Measurements from ENCODE around the gene C5. TPM values are rescaled to one million over a fixed set of nuclear protein-coding genes. Genes with fewer than 3 reads are reported as not detected.

C5 gene
- polyA plus RNA-seq, 4 donors, result 4.1 to 25.4 (median 7.5) TPM

DNA sequence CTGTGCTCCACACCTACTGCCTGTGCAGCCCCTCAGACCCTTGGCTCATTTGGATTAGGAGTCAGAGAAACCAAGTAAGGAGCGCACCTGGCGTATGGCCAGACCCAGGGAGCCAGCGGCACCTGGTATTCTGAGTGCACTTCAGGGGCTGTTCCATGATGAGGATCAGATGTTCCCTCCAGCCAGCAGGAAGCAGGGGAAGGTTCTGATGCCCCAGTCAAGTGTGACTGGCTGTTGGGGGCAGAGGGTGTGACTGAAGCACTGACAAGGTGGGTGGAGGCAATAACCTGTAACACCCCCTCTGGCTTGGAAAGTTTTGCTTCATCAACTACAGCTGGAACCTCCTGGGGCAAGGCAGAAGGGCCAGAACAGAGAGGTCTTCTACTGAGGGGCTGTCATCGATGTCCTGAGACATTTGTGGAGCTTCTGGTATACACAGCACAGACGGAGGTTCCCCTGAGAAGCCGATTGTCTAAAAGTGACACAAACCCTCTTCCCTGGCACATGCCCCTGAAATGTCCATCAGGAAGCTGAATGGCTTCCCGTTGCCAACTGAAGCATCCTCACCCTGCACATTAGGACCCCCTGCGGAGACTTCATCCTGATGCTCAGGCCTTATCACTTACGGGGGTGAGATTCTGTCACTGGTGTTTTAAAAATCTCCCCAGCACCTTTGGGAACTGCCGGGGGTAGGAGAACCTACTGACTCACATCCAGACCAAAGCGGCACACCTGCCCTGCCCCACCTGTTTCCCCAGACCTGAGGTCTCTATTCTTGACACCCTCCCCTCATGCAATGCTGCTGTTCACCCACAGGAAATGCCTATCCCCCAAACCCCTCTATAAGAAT, 144.5 kb downstream of the C5 start:
- FAIRE-seq (no peak), DNase-seq (no peak)
- WGBS, 3 donors, result 81 to 93% (median 84%) methylated on average over 11 of the region's 11 CpGs
- no peaks in the 10 kb centered on the region for H3K9me3 ChIP-seq (ENCODE audit: control insufficient read depth in 2 of 2, insufficient read depth in 1 of 2, low read depth in 1 of 2, low read length in 1 of 2)
- peaks cover 0 to 17% (median 0%) of the 10 kb centered on the region in 3 donors for H3K36me3 ChIP-seq (ENCODE audit: control insufficient read depth in 3 of 3, insufficient read depth in 2 of 3, low read depth in 1 of 3, low read length in 3 of 3)
- H3K27me3 ChIP-seq (ENCODE audit: control insufficient read depth in 3 of 3, insufficient read depth in 3 of 3, low read length in 3 of 3), result no peaks in the 10 kb centered on the region
- H3K27ac ChIP-seq (ENCODE audit: low read depth in 1 of 3, low read length in 2 of 3), result no peak overlapping the region
- H3K4me1 ChIP-seq (ENCODE audit: control insufficient read depth in 3 of 3, insufficient read depth in 2 of 3, low read depth in 1 of 3, low read length in 2 of 3), result no peaks in the 10 kb centered on the region
- H3K4me3 ChIP-seq (ENCODE audit: low read depth in 1 of 3, low read length in 3 of 3), result no peak overlapping the region

DNA sequence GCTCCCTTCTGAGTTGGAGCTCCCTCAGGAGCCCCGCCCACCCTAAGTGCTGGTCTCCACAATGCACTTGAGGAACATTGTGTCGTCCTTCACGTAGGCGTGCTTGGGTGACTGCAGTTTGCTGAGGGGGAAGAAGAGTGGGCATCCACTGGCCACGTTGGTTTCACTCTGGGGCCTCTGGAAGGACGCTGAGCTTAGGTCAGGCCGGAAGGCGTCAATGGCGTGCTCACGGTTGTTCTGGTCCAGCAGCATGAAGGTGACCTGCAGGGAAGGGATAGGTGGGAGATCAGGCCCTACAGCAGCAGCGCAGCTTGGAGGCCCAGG, 145.1 kb downstream of the C5 start:
- H3K27ac ChIP-seq (ENCODE audit: low read depth in 1 of 3, low read length in 2 of 3), result no peak overlapping the region
- WGBS, 3 donors, result 91 to 93% (median 92%) methylated on average over 11 of the region's 11 CpGs
- H3K4me3 ChIP-seq (ENCODE audit: low read depth in 1 of 3, low read length in 3 of 3), result no peak overlapping the region
- no peak for DNase-seq
- no peaks in the 10 kb centered on the region for H3K4me1 ChIP-seq (ENCODE audit: control insufficient read depth in 3 of 3, insufficient read depth in 2 of 3, low read depth in 1 of 3, low read length in 2 of 3)
- no peaks in the 10 kb centered on the region for H3K27me3 ChIP-seq (ENCODE audit: control insufficient read depth in 3 of 3, insufficient read depth in 3 of 3, low read length in 3 of 3)
- no peak for FAIRE-seq
- peaks cover 0 to 17% (median 0%) of the 10 kb centered on the region in 3 donors for H3K36me3 ChIP-seq (ENCODE audit: control insufficient read depth in 3 of 3, insufficient read depth in 2 of 3, low read depth in 1 of 3, low read length in 3 of 3)
- no peaks in the 10 kb centered on the region for H3K9me3 ChIP-seq (ENCODE audit: control insufficient read depth in 2 of 2, insufficient read depth in 1 of 2, low read depth in 1 of 2, low read length in 1 of 2)

DNA sequence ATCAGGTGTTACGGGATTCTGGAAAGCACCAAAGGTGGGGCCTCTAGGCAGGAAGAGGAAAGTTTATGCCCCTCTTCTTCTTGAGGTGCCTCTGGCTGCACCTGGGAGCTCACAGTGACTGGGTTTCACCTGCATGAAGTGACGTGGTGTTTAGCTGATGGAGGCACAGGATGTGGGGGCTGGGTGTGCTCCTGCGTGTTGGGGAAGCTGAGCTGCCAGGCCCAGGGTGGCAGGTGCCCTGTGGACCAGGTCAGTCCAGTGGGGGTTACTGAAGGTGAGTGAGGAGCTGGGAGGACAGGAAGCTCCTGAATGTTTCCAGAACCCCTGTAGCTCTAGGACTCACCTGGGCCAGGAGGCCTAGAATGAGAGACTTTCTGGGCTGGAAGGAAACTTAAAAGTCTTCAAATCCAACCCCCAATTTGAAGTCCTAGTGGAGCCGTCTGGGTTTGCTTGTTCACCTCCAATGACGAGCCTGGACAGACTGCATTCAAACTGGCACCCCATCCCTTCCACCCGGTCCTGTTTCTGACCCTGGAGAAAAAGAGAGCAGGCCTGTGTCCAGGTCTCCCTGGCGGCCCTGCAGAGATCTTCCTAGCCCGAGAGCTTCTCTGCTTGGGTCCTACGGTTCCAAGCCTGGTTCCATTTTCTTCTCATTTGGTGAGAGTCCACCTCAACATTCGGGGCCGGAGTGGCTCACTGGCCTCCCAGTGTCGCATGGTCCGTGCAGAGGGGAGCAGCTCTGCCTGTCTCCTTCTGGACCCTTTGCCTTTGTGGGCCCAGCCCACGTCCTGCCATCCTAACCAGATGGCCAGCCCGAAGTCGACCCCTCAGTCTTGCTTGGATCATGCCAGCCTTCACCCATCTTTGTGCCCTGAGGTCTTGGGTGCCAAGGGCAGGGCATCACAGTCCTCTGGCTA, 145.8 kb downstream of the C5 start:
- Histone ChIP-seq H3K4me3 (ENCODE audit: low read depth in 1 of 3, low read length in 3 of 3) (no peak overlapping the region), H3K27ac (ENCODE audit: low read depth in 1 of 3, low read length in 2 of 3) (peak overlapping the region in 1 of 3 donors; percentile 71), H3K36me3 (ENCODE audit: control insufficient read depth in 3 of 3, insufficient read depth in 2 of 3, low read depth in 1 of 3, low read length in 3 of 3) (peaks cover 0 to 11% (median 0%) of the 10 kb centered on the region in 3 donors), H3K4me1 (ENCODE audit: control insufficient read depth in 3 of 3, insufficient read depth in 2 of 3, low read depth in 1 of 3, low read length in 2 of 3) (no peaks in the 10 kb centered on the region), H3K27me3 (ENCODE audit: control insufficient read depth in 3 of 3, insufficient read depth in 3 of 3, low read length in 3 of 3) (no peaks in the 10 kb centered on the region), H3K9me3 (ENCODE audit: control insufficient read depth in 2 of 2, insufficient read depth in 1 of 2, low read depth in 1 of 2, low read length in 1 of 2) (no peaks in the 10 kb centered on the region)
- FAIRE-seq, result no peak
- 81 to 87% (median 85%) methylated on average over 16 of the region's 16 CpGs for WGBS, 3 donors
- no peak for DNase-seq

DNA sequence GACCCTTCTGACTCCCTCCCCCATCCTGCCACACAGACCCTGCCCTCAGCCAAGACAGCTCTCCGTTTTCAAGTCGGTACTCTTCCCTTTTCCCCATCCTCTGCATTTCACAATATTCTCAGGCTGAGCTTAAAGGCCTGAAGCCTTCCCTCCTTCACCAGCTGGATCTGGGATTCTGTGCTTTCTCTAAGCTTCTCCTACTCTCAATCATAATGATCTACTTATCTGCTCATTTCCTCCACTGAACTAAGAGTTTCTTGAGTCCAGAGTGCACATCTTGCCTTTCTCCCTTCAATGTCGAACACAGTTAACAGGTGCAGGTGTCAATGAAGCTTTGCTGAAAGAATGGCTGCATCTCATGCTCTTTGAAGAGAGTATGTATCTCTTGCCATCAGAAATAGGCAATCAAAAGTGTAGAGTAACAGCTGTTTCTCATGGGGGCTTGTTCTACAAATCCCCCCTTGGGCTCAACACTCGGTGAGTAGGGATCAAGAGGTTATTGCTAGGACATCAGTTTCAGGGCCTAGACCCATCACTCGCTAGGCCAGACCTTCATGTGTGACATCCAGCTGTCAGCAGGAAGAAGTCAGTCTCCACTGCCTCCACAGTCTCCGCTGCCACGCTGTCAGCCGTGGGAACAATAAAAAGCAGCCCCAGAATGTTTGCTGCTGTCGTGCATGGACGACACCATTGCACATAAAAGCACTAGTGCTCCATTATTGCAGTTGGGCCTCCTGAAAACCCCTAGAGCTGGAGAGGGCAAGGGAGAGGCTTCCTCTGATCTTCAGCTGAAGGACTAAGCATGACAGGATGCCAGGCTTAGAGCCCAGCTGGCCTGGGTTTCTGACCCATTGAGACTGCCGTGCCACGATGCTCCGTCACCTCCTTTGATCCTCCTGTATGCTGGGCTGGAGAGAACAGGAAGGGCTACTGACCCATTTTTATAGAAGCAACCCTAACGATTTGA, 147.2 kb downstream of the C5 start:
- Histone ChIP-seq H3K9me3 (ENCODE audit: control insufficient read depth in 2 of 2, insufficient read depth in 1 of 2, low read depth in 1 of 2, low read length in 1 of 2) (no peaks in the 10 kb centered on the region), H3K36me3 (ENCODE audit: control insufficient read depth in 3 of 3, insufficient read depth in 2 of 3, low read depth in 1 of 3, low read length in 3 of 3) (peaks cover 0 to 8% (median 0%) of the 10 kb centered on the region in 3 donors), H3K27me3 (ENCODE audit: control insufficient read depth in 3 of 3, insufficient read depth in 3 of 3, low read length in 3 of 3) (no peaks in the 10 kb centered on the region), H3K4me1 (ENCODE audit: control insufficient read depth in 3 of 3, insufficient read depth in 2 of 3, low read depth in 1 of 3, low read length in 2 of 3) (no peaks in the 10 kb centered on the region), H3K4me3 (ENCODE audit: low read depth in 1 of 3, low read length in 3 of 3) (no peak overlapping the region), H3K27ac (ENCODE audit: low read depth in 1 of 3, low read length in 2 of 3) (peak overlapping the region in 1 of 3 donors; percentile 71)
- WGBS, 3 donors, result 73 to 80% (median 74%) methylated on average over 14 of the region's 14 CpGs
- FAIRE-seq (no peak), DNase-seq (no peak)

Other genes starting within 250 kb of the C5 start
- 10 to 100 TPM; 15.4 to 26.7 (median 16.7) TPM for gene PSMD5, start 207.4 kb downstream of the C5 start, polyA plus RNA-seq
- 10 to 100 TPM in 2 of 4 donors, 1 to 10 TPM in 2; 2.0 to 35.7 (median 17.8) TPM for gene PHF19, start 173.1 kb downstream of the C5 start, polyA plus RNA-seq
- 1 to 10 TPM; 1.1 to 5.6 (median 1.9) TPM for gene TRAF1, start 123.5 kb downstream of the C5 start, polyA plus RNA-seq
- gene CNTRL, start 24.7 kb upstream of the C5 start, polyA plus RNA-seq, result 10 to 100 TPM in 1 of 4 donors, 1 to 10 TPM in 3; 1.9 to 14.4 (median 4.5) TPM
- gene RAB14, start 151.6 kb upstream of the C5 start, polyA plus RNA-seq, result 10 to 100 TPM; 36.3 to 67.8 (median 40.6) TPM
- 100 to 1,000 TPM; 154 to 380 (median 201) TPM for gene GSN, start 217.9 kb upstream of the C5 start, polyA plus RNA-seq